ENCODE results near the gene MT3.

The MT3 gene

GRCh38 chr16:56589141-56590039 is at the start of gene MT3:
Gene MT3, plus strand, starts transcription at chr16:56589528. Its CDS starts 63 bp downstream, at chr16:56589591.
- peak; percentile 45 to 77 for DNase-seq

DNA sequence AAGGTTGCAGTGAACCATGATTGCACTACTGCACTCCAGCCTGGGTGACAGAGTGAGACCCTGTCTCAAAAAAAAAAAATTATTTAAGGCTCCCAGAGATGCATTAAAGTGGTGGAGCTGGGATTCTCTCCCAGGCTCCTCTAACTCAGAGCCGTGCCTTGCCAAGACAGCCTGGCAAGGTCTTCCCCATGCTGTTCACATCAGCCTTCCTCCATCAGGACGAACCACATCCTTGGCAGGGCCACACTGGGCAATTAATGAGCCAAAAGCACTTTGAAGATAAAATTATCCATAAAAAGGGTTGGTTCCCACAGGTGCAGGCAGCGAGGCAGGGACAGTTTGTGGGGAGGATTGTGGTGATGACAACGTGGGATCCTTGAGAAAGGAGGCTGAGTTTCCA is 49.7 kb upstream of the MT3 start:
- DNase-seq = no peak

DNA sequence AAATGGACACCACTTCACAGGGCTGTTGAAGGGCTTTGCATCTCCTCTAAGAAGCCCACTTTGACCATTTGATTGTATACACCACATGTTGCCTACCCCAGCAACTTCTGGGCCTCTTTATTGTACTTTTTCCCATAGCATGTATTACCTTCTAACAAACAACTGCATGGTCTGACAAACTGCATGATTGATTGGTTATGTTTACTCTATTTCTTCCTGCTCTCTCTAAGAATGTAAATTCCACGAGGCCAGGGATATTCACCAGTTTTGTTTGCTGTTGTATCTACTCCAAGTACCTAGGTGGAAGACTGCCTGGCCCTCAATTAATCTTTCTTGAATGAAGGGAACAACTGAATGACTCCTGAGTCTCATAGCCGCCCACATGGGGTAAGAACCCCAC is 47.3 kb upstream of the MT3 start:
- no peak for DNase-seq

DNA sequence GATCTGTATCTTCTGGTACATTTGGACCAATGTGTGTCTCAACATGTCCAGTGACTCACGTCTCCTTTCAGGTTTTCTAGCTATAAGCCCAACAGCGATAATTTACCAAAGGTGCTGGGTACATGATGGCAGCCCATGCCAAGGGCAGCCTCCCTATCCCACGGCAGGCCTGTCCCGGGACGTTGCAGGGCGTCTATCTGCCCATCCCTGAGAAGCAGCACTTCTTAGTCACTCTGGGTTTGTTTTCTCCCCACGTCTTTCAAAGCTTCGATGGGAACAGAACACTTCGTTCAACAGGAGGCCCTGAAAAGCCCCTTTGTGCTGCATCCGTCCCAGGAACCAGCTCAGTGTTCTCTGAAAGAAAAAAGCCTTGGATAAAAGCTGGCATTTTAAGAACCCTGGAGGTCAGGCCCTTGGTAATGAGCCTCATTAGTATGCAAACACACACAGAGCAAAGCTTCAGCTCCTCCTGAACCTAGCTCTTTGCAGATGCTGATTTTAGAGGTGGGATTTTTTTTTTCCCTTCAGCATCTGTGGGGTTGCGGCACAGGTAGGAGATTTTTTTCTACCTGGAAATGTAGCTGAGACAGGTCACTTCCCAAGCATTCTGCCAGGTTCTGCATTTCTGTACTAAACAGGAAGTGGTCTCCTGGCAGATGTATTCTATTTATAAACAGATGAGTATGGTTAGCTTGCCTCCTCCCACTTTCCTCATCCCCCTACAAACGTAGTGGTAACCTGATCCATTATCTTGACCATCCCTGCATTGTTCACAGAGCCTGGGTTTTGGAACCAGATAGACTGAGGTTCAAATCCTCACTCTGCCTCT is 42.0 kb upstream of the MT3 start:
- DNase-seq = peak; percentile 4 to 35

GRCh38 chr16:56547949-56548567 is 41.3 kb upstream of the MT3 start:
- no peak for DNase-seq

GRCh38 chr16:56549161-56549560 is 40.2 kb upstream of the MT3 start:
- no peak for DNase-seq

DNA sequence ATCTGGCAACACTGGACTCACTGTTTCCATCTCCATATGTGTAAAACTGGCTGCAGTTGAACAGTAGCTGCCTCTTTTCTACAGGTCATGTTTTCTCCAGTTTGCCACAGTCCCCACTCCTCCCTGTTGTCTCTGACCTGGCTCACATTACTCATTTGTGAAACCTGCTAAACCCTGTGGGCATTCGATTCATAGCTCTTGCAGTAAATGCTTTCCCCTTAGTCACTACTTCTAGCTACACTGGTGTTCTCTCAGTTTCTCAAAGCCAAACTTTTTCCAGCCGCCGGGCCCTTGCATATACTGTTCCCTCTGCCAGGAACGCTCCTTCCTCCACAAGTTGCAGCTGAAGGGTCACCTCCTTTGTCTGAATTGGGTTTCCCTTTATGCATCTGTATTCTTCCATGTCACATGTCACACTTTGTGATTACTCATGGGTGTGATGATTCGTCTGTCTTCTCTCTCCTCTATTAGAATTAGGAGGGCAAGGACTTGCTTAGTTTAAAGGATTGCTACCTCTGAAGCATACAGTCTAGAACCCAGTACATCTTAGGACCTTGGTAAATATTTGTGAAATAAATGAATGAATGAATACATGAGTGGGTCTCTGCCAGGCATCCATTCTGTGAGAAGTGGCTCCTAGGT is 39.5 kb upstream of the MT3 start:
- no peak for DNase-seq

- peak in 1 of 2 experiments; percentile 4 for DNase-seq
Measured at GRCh38 chr16:56551796-56552738, 37.3 kb upstream of the MT3 start.

GRCh38 chr16:56554441-56554840 is 34.9 kb upstream of the MT3 start:
- DNase-seq = no peak

- DNase-seq = no peak
Measured at GRCh38 chr16:56558024-56558747, 31.1 kb upstream of the MT3 start.

DNA sequence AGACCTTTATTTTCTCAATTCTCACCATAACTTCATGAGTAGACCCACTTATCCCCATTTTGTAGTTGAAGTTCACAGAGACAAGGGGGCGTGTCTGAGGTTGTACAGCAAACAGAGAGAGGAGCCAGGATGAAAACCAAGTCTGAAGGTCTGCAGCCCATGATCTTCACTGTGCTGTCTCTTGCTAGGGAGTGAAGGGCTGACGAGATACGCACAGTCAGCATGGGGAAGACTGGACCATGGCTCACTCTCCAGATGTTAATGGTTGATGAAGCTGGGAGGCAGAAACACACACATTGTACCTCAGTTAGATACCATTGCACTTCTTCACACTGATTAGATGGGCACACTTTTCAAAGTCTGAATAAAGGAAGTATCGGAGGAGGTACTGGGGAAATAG is 30.2 kb upstream of the MT3 start:
- no peak for DNase-seq

- no peak for DNase-seq
Measured at GRCh38 chr16:56560447-56560846, 28.9 kb upstream of the MT3 start.

DNA sequence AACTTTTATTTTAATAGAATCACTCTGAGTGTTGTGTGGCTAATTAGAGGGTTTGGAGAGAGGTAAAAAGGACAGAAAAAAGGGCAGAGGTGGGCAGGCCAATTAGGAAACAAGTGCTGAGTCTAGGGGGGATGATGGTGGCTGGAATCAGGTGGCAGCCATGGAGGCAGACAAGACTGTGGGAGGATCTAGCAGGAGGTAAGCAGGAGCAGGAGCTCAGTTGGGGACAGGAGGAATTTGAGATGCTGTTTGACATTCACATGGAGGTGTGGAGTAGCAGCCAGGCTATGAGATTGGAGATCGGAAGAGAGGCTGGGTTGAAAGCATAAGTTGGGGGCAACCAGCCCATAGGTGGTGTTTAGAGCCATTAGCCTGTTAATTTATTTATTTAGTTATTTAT is 28.2 kb upstream of the MT3 start:
- DNase-seq = no peak

DNA sequence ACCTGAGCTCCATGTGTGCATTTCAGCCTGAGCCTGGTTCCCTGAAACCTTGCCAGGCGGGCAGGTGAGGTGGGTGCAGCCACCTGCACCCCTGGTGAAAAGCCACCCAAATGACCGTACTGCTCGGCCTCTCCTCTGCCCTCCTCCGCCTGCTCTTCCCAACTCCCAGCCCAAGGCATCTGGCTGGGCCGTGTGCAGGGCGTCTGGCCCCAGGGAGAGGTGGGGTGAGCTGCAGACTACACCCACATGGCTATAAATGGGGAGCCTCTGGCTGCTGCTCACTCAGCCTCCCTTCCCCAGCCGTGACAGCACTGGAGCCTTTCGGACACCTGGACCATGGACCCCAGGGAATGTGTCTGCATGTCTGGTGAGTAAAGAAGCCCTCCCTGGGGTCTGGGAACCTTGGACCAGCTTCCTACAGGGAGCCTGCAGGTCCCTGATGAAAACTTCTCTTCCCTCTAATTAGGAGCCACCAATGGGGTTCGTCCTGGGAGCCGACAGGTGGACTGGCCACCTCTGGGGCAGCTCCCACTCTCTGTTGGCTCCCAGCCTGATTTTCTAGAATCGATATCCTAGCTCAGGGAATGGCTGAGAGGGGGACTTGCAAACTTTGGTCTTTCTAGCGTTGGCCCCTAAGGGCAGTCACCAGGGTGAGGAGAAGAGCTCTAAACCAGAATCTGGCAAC is 24.4 kb upstream of the MT3 start, which contains the start of gene MT4:
MT4 (plus strand) TSS at position 281 of the 685 bp plus-strand sequence; CDS start at position 337, 56 bp downstream.
- DNase-seq = no peak

GRCh38 chr16:56569971-56570370 is 19.4 kb upstream of the MT3 start:
- DNase-seq = no peak

- DNase-seq = no peak
Measured at GRCh38 chr16:56571525-56571924, 17.8 kb upstream of the MT3 start.

- DNase-seq = no peak
Measured at GRCh38 chr16:56574625-56575024, 14.7 kb upstream of the MT3 start.

DNA sequence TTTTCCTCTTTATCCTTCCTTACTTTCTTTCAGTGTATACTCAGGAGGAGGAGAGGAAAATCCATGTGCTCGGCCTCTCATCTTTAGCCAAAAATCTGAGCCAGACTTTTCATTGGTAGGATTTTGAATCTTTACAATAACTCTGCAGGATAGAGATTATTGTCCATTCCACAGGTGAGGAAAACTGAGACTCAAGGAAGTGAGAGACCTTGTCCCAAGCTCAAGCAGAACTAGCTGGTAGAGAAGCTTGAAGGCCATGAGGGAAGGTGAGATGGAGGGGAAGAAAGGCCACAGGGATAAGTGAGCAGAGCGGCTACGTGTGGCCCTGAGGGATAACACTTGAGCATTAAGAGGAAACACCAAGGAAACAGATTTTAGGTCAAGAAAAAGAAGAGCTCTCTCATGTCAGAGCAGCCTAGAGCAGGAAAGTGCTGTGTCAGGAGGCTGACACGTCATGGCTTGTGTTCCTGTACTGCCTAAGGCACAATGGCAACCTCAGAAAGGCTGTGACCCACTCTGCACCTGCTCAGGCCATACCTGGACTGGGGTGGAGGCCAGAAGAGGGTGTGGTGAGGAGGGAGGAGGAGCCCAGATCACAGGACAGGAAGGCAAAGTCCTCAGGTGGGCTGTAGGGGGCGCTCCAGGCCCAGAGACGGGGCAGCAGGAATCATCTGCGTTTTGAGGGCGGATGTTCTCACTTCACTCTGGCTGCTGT is 12.6 kb upstream of the MT3 start:
- peak; percentile 4 to 65 for DNase-seq

- no peak for DNase-seq
Measured at GRCh38 chr16:56577300-56577625, 12.1 kb upstream of the MT3 start.

Measured in NCI-H526 (cell line).